ENCODE measurements around the gene CCNC.

Gene CCNC

GRCh38 chr6:99553888-99554287 lies 14.6 kb downstream of the CCNC start:
- no peaks in the 10 kb centered on the region for H3K36me3 ChIP-seq (ENCODE audit: control insufficient read depth, insufficient read depth, low read length)
- no peak overlapping the region for H3K4me3 ChIP-seq (ENCODE audit: low read length)
- no peak overlapping the region for H3K9ac ChIP-seq (ENCODE audit: low read length)
- no peaks in the 10 kb centered on the region for H3K27me3 ChIP-seq (ENCODE audit: control insufficient read depth, insufficient read depth, low read length)
- H3K9me3 ChIP-seq (ENCODE audit: control insufficient read depth, low read length) = no peaks in the 10 kb centered on the region
- H3K4me1 ChIP-seq (ENCODE audit: control insufficient read depth, insufficient read depth, low read length) = no peaks in the 10 kb centered on the region

DNA sequence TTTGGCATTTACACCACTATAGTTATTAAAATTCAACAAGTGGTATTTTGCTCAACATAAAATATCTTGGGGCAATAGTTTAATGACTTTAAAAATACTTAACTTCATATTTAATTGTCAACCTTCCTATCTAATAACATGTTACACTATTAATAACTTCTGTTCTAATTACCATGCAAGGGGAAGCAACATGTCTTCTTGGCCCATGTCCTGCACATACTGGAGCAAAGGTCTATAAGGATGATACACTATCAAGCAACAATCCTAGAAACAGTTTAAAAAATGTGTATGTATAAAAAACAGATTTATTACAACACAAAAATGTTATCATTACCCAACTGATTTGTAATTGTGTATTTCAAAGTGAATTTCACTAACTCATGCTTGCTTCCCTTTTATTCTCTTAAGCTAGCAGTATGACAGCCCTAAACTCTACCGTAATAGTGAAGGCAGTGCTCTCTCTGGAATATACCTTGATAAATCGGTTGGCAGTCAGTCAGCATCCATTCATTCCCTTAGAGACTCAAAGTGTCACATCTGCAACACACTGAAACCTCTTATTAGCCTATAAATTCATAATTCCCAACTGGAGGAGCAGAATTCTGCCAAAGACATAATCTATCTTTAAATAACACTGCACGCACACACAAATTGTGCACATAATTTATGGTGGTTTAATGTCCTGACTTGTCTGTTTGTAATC lies 18.3 kb downstream of the CCNC start:
- Histone ChIP-seq H3K27me3 (ENCODE audit: control insufficient read depth, insufficient read depth, low read length) (no peaks in the 10 kb centered on the region), H3K9ac (ENCODE audit: low read length) (no peak overlapping the region), H3K9me3 (ENCODE audit: control insufficient read depth, low read length) (no peaks in the 10 kb centered on the region), H3K4me3 (ENCODE audit: low read length) (no peak overlapping the region), H3K4me1 (ENCODE audit: control insufficient read depth, insufficient read depth, low read length) (no peaks in the 10 kb centered on the region), H3K36me3 (ENCODE audit: control insufficient read depth, insufficient read depth, low read length) (no peaks in the 10 kb centered on the region)

- Histone ChIP-seq H3K4me3 (ENCODE audit: low read length) (no peak overlapping the region), H3K36me3 (ENCODE audit: control insufficient read depth, insufficient read depth, low read length) (no peaks in the 10 kb centered on the region), H3K9me3 (ENCODE audit: control insufficient read depth, low read length) (no peaks in the 10 kb centered on the region), H3K4me1 (ENCODE audit: control insufficient read depth, insufficient read depth, low read length) (no peaks in the 10 kb centered on the region), H3K27me3 (ENCODE audit: control insufficient read depth, insufficient read depth, low read length) (no peaks in the 10 kb centered on the region), H3K9ac (ENCODE audit: low read length) (no peak overlapping the region)
These were observed 19.8 kb downstream of the CCNC start for GRCh38 chr6:99548706-99549105.

DNA sequence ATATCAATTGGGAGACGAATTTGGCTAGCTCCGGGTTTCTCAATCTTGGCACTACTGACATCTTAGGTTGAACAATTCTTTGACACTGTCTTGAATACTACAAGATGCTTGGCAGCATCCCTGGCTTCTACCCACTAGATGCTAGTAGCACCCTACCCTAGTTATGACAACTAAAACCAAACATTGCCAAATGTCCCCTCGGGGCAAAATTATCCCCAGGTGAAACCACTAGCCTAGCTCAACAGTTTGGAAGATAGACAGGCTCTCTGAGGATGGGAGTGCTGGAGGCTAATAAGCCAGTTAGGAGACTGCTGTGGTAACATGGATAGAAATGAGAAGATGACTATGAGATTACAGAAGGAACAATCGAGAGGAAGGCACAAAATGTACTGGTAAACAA lies 20.9 kb downstream of the CCNC start:
- Histone ChIP-seq H3K27me3 (ENCODE audit: control insufficient read depth, insufficient read depth, low read length) (no peaks in the 10 kb centered on the region), H3K4me3 (ENCODE audit: low read length) (no peak overlapping the region), H3K9me3 (ENCODE audit: control insufficient read depth, low read length) (no peaks in the 10 kb centered on the region), H3K9ac (ENCODE audit: low read length) (no peak overlapping the region), H3K4me1 (ENCODE audit: control insufficient read depth, insufficient read depth, low read length) (no peaks in the 10 kb centered on the region), H3K36me3 (ENCODE audit: control insufficient read depth, insufficient read depth, low read length) (no peaks in the 10 kb centered on the region)

DNA sequence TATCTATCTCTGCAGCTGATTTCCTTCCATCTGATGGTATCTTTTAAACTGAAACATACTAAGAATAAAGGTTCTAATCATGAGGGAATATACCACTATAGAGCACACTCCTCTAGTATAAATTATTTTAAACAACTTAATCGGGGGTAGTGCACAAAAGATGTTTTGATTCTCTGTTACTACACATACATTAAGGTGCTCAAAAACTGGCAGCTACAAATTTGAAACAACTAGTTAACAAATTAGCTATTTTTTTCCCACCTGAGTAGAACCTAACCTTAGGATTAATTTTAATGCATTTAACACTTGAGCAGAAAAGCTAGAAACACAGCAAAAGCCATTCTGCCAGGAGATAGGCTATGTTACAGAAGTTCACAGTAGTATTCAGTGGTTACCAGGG lies 23.0 kb downstream of the CCNC start:
- no peaks in the 10 kb centered on the region for H3K36me3 ChIP-seq (ENCODE audit: control insufficient read depth, insufficient read depth, low read length)
- H3K4me3 ChIP-seq (ENCODE audit: low read length) = no peak overlapping the region
- no peaks in the 10 kb centered on the region for H3K27me3 ChIP-seq (ENCODE audit: control insufficient read depth, insufficient read depth, low read length)
- no peaks in the 10 kb centered on the region for H3K9me3 ChIP-seq (ENCODE audit: control insufficient read depth, low read length)
- no peaks in the 10 kb centered on the region for H3K4me1 ChIP-seq (ENCODE audit: control insufficient read depth, insufficient read depth, low read length)
- H3K9ac ChIP-seq (ENCODE audit: low read length) = no peak overlapping the region

DNA sequence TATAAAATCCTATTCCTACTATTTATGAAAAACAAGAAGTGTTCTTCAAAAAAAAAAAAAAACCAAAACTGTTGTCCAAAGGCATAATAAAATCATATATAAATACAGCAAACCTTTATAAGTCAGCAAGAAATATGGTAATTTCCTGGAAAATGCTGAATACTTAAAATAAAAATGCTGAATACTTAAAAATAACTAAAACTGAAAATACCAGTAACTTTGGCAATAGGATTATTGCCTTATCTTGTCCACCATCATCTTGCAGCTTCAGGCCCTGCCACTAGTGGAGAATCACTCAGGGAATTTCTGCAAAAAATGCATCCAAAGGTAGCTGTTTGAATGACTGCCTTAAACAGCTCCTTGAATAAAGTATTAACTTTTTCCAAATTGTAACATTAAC lies 24.5 kb downstream of the CCNC start:
- no peak overlapping the region for H3K4me3 ChIP-seq (ENCODE audit: low read length)
- no peak overlapping the region for H3K9ac ChIP-seq (ENCODE audit: low read length)
- no peaks in the 10 kb centered on the region for H3K9me3 ChIP-seq (ENCODE audit: control insufficient read depth, low read length)
- H3K27me3 ChIP-seq (ENCODE audit: control insufficient read depth, insufficient read depth, low read length) = no peaks in the 10 kb centered on the region
- H3K4me1 ChIP-seq (ENCODE audit: control insufficient read depth, insufficient read depth, low read length) = no peaks in the 10 kb centered on the region
- H3K36me3 ChIP-seq (ENCODE audit: control insufficient read depth, insufficient read depth, low read length) = no peaks in the 10 kb centered on the region

DNA sequence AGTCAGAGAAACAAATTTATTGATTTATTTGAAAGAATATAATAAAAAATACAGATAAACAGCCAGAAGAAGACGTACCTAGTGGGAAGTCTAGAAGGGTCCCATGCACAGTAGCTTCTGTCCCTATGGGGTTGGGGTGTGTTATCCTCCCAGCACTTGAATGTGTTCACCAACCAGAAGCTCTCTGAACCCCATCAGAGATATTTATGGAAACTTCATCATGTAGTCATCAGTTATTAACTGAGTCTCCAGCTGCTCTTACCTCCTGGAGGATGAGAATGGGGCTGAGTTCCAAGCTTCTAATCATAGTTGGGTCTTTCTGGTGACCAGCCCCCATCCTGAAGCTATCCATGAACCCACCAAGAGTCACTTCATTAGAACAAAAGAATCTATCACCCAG lies 37.8 kb downstream of the CCNC start:
- H3K9ac ChIP-seq (ENCODE audit: low read length) = no peak overlapping the region
- no peaks in the 10 kb centered on the region for H3K9me3 ChIP-seq (ENCODE audit: control insufficient read depth, low read length)
- no peaks in the 10 kb centered on the region for H3K36me3 ChIP-seq (ENCODE audit: control insufficient read depth, insufficient read depth, low read length)
- no peaks in the 10 kb centered on the region for H3K27me3 ChIP-seq (ENCODE audit: control insufficient read depth, insufficient read depth, low read length)
- H3K4me1 ChIP-seq (ENCODE audit: control insufficient read depth, insufficient read depth, low read length) = no peaks in the 10 kb centered on the region
- H3K4me3 ChIP-seq (ENCODE audit: low read length) = no peak overlapping the region

- Histone ChIP-seq H3K4me1 (ENCODE audit: control insufficient read depth, insufficient read depth, low read length) (no peaks in the 10 kb centered on the region), H3K4me3 (ENCODE audit: low read length) (no peak overlapping the region), H3K9ac (ENCODE audit: low read length) (no peak overlapping the region), H3K36me3 (ENCODE audit: control insufficient read depth, insufficient read depth, low read length) (no peaks in the 10 kb centered on the region), H3K9me3 (ENCODE audit: control insufficient read depth, low read length) (no peaks in the 10 kb centered on the region), H3K27me3 (ENCODE audit: control insufficient read depth, insufficient read depth, low read length) (no peaks in the 10 kb centered on the region)
These were observed 45.9 kb downstream of the CCNC start for GRCh38 chr6:99522531-99522930.

DNA sequence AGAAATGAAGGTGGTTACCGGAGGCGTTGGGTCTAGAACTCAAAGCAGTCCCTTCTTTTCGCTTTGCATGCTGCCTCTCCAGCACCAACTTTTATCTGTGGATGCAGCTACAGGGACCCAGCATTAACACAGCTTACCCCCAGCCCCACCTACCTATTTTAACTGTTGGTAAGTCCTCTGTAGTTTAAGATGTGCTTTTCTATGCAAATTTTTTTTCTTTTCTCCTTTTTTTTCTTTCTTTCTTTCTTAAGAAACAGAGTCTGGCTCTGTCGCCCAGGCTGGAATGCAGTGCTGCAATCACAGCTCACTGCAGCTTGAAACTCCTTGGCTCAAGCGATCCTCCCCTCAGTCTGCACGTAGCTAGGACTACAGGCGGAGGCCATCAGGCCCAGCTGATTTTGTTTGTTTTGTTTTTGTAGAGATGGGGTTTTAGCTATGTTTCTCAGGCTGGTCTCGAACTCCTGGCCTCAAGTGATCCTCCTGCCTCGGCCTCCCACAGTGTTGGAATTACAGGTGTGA lies 46.8 kb downstream of the CCNC start:
- Histone ChIP-seq H3K4me1 (ENCODE audit: control insufficient read depth, insufficient read depth, low read length) (no peaks in the 10 kb centered on the region), H3K9me3 (ENCODE audit: control insufficient read depth, low read length) (no peaks in the 10 kb centered on the region), H3K27me3 (ENCODE audit: control insufficient read depth, insufficient read depth, low read length) (no peaks in the 10 kb centered on the region), H3K4me3 (ENCODE audit: low read length) (peak overlapping the region; percentile 98), H3K9ac (ENCODE audit: low read length) (peak overlapping the region; percentile 93), H3K36me3 (ENCODE audit: control insufficient read depth, insufficient read depth, low read length) (no peaks in the 10 kb centered on the region)

GRCh38 chr6:99520855-99521632 lies 47.4 kb downstream of the CCNC start:
- H3K9me3 ChIP-seq (ENCODE audit: control insufficient read depth, low read length) = no peaks in the 10 kb centered on the region
- no peaks in the 10 kb centered on the region for H3K27me3 ChIP-seq (ENCODE audit: control insufficient read depth, insufficient read depth, low read length)
- H3K4me1 ChIP-seq (ENCODE audit: control insufficient read depth, insufficient read depth, low read length) = no peaks in the 10 kb centered on the region

DNA sequence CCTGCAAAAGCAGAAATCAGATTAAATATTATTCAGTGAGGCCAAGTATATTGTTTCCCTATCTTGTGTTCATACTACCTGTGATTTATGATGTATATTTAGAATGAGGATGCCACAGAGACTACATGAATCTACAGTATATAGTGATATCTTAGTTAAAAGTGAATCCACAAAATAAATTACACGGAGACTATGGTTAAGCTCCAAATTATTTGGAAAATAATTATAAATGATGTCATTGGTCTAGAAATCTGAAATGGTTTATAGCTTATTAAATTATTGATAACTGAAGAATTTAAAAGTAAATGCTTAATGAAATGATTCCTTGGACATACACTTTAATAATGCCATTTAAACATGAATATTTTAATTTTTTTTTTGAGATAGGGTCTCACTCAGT lies 49.0 kb downstream of the CCNC start:
- no peak overlapping the region for H3K9ac ChIP-seq (ENCODE audit: low read length)
- no peaks in the 10 kb centered on the region for H3K4me1 ChIP-seq (ENCODE audit: control insufficient read depth, insufficient read depth, low read length)
- H3K9me3 ChIP-seq (ENCODE audit: control insufficient read depth, low read length) = no peaks in the 10 kb centered on the region
- no peaks in the 10 kb centered on the region for H3K36me3 ChIP-seq (ENCODE audit: control insufficient read depth, insufficient read depth, low read length)
- no peaks in the 10 kb centered on the region for H3K27me3 ChIP-seq (ENCODE audit: control insufficient read depth, insufficient read depth, low read length)
- H3K4me3 ChIP-seq (ENCODE audit: low read length) = no peak overlapping the region

More at GRCh38 chr6:99520855-99521632, 47.4 kb downstream of the CCNC start:
- H3K4me3 ChIP-seq (ENCODE audit: low read length) = peak overlapping the region; percentile 98
- no peaks in the 10 kb centered on the region for H3K36me3 ChIP-seq (ENCODE audit: control insufficient read depth, insufficient read depth, low read length)
- peak overlapping the region; percentile 93 for H3K9ac ChIP-seq (ENCODE audit: low read length)

DNA sequence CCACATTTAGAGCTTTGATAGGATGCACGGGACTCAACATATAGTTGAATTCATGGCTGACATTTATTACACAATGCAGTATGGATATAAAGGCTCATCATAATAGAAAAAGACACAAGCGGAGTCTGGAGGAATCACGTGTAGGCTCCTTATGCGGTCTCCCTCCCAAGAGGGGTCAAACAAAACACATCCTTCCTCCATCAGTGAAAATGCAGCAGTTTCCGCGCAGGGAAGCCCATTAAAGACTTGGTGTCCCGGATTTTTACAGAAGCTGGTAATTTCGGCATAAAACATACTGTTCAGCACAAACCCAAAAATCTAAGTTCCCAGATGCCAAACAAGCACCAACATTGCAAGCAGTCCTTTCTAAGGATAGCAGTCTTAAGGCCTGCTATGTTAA lies 54.4 kb downstream of the CCNC start:
- no peak overlapping the region for H3K9ac ChIP-seq (ENCODE audit: low read length)
- H3K9me3 ChIP-seq (ENCODE audit: control insufficient read depth, low read length) = no peaks in the 10 kb centered on the region
- no peaks in the 10 kb centered on the region for H3K36me3 ChIP-seq (ENCODE audit: control insufficient read depth, insufficient read depth, low read length)
- H3K4me3 ChIP-seq (ENCODE audit: low read length) = no peak overlapping the region
- no peaks in the 10 kb centered on the region for H3K27me3 ChIP-seq (ENCODE audit: control insufficient read depth, insufficient read depth, low read length)
- H3K4me1 ChIP-seq (ENCODE audit: control insufficient read depth, insufficient read depth, low read length) = peaks cover 6% of the 10 kb centered on the region

Data from mucosa of stomach (tissue), 1 donor.